Left hindlimb (tissue), 1 donor: ENCODE results near the gene FAM222A.
A peak's percentile ranks its signal among the peaks of the same experiment; 100 is the strongest.

Source experiments
- DNase-seq: peaks from one replicate; pipeline ENCODE4 v3.0.0-alpha.2; 2018

FAM222A gene

DNA sequence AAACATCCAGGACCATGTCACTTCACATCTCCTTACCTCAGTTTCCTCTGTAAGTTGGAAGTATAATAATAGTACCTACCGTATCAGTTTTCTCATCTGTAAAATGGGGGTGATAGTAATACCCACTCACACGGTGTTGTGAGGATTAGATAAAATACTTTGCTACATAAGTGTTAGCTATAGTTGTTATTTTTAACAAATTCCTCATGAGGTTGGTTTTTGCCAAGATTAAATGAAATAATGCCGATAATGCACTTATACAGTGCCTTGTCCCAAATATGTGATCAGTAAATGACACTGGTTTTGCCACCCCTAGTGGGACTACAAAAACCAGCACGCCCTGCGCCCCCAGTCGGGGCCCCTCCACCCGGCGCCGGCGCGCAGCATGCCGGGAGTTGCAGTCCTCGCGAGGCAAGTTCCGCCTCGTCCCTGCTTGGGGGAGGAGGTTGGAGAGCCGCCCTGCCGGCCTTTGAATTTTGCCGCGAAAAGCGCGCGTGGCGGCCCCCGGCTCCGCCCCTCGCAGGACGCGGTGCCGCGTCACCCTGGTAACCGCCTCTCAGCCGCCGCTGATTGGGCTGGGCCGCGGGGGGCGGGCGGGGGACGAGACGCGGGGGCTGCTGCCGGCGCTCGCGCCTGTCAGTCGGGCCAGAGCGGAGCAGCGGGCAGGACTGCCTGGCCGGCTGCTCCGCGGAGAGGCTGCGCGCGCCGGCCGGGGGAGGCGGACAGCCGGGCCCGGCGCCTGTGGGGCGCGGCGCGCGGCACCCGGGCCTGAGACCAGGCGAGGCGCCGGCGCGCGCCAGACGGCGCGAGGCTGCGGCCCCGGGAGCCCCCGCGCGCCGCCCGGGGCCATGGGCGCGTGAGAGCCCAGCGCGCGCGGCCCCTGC, at the start of gene FAM222A:
Gene FAM222A (plus strand): TSS at position 639 of the 884 bp plus-strand sequence. CDS start 30,322 bp downstream, outside the sequence.
- DNase-seq = peak; percentile 98

GRCh38 chr12:109664402-109664801, 49.2 kb upstream of the FAM222A start:
- DNase-seq = no peak

GRCh38 chr12:109666068-109666467, 47.6 kb upstream of the FAM222A start:
- DNase-seq = no peak

DNA sequence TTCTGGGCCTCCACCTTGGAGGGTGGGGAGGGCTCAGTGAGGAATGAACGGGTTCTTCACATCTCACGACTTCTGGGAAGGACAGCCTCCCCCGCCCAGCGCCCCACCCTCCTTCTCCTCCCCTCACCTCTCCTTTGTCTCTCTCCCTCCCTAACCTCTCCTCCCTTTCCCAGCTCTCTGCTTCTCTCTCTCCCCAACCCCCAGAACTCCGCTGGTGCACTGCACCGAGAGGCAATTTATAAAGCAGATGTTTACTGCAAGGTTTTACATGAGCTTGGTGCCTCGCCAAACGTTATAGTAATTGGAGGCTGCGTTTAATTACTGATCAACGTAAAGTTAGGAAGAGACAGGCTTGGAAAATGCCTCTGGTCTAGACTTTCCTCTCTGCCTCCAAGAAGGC, 42.9 kb upstream of the FAM222A start:
- no peak for DNase-seq

- DNase-seq = no peak
Measured at GRCh38 chr12:109671502-109671901, 42.1 kb upstream of the FAM222A start.

DNA sequence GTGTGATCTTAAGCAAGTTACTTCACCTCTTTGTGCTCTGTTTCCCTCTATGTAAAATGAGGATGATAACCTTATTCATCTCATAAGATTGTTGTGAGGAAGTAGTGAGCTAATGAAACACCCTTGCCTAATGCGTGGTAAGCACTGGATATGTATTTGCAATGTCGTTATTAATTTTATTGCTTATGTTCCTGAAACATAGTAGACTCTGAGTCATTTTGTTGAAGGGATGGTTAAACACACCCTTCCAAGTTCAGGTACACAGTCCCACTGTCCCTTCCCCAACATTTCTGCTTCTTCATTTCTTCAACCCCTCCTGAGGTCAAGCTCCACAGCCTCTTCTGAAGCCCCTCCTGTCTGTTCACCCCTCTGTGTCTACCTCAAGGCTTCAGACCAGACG, 40.2 kb upstream of the FAM222A start:
- DNase-seq = no peak

DNA sequence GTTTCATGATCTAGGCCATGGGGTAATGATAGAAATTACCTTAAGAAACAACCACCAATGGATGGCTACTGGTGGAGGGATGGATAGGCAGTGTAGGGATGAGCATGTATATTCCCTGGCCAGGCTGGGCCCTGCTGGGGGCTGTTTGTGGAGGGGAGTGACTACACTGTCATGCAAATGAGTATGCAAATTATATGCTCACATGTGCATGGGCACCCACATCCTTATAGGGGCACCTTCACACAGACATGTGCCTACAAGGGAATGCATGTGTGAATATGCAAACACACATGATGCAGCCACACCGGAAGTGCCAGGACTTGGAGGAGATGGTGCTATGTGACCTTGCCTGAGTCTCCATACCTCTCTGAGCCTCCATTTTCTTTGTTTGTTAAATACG, 39.7 kb upstream of the FAM222A start:
- DNase-seq = no peak

- no peak for DNase-seq
Measured at GRCh38 chr12:109675411-109675810, 38.2 kb upstream of the FAM222A start.

DNA sequence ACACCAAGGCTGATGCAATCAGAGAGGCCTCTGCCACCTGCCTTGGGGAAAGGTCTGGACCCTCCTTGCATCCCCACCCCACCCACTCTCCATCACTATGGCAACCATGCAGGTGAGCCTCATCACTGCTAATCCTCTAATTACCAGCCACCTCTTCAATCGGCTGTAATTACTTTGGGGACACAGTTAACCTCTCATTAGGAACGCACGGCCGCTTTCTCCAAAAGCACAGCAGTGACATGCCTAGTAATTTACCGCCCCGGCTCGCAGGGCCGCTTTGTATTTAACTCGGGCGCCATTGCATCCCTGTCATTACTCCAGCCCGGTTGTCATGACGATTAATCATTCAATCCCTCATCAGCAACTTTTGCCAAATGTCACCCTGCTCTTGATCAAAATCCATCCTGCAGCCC, 36.3 kb upstream of the FAM222A start:
- DNase-seq = no peak

- DNase-seq = no peak
Measured at GRCh38 chr12:109678719-109679118, 34.9 kb upstream of the FAM222A start.

GRCh38 chr12:109679501-109680263, 33.9 kb upstream of the FAM222A start:
- no peak for DNase-seq

GRCh38 chr12:109680264-109681005, 33.2 kb upstream of the FAM222A start:
- DNase-seq = no peak

- DNase-seq = no peak
Measured at GRCh38 chr12:109681986-109682707, 31.5 kb upstream of the FAM222A start.

- no peak for DNase-seq
Measured at GRCh38 chr12:109682708-109683060, 30.9 kb upstream of the FAM222A start.

DNA sequence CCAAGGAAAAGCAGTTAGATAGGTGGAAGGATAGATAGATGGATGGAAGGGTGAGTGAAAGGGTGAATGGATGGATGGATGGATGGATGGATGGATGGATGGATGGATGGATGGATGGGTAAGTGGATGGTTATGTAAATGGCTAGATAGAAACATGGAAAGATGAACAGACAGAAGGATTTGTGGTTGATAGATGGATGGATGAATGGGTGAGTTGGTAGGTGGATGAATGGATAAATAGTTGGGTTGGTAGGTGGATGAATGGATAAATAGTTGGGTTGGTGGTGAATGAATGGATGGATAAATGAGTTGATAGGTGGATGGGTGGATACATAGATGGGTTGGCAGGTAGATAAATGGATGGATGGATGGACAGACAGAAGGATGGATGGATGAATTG, 30.3 kb upstream of the FAM222A start:
- no peak for DNase-seq

DNA sequence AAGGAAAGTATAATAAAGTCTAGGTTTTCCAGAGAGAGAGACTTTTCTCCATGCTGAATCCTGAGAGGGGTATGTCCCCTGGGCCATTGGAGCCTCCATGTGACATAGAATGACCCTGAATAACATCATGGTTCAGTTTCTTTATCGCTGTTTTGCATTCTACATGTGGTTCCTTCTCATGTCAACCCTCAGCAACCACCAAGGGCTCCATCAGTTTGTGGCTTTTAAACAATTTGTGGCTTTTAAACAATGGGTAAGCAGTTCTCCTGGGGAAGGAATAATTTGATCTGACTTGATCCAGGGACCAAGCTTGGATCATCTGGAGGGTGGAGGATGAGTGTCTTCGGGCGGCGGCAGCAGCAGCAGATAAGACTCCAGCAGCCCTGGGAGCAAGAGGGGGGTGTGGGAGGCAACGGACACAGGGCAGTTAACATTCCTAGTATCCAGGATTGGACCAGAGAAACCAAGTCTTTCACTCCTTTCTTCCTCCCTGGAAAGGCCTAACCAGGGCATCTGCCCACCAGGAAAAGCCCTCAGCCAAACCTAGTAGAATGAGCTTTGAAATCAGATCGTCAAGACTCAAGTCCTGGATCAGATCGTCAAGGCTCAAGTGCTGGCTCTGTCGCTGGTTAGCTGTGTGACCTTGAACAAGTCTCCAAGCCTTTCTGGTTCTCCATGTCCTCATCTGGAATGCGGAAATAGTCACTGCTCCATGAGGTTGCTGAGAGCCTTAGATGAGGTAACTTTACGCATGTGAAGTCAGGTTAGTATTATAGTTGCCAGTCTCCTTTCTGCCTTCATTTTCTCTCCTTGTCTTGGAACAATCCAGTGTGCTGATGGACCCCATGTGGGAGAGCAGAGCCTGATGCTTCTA, 27.8 kb upstream of the FAM222A start:
- no peak for DNase-seq

DNA sequence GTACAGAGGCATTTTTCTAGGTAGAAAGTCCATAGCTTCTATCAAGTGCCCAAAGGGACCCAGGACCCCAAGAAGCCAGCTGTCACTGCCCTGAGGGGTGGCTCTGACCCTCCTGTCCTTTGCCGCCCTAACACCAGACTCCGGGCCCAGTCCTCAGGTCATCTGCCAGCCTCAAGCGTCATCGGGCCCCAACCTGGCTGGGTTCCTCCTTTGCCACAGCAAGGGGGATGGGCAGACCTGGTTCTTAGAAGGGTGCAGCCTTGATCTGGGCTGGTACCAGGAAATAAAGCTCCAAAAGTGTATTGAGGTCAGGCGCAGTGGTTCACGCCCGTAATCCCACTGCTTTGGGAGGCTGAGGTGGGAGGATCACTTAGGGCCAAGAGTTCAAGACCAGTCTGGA, 27.1 kb upstream of the FAM222A start:
- no peak for DNase-seq

- DNase-seq = no peak
Measured at GRCh38 chr12:109687250-109687649, 26.4 kb upstream of the FAM222A start.

DNA sequence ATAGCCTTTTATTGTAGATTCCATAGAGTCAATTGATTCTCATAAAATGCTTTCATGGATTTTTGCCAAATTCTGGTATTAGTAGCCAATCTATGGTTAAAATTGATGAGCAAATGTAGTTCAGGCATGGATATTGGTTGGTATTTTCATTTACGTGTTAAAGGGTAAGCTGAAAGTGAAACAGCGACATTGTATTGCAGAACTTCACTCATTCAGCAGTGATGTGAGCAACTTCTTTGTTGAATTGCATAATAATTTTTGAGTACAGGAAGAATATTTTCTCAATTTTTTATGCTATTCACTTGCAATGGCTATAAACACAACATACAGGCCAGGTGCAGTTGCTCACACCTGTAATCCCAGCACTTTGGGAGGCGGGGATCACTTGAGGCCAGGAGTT, 24.2 kb upstream of the FAM222A start:
- DNase-seq = no peak

GRCh38 chr12:109693160-109693559, 20.5 kb upstream of the FAM222A start:
- no peak for DNase-seq
